ENCODE measurements around the gene SUPT5H. TPM values are rescaled to one million over a fixed set of nuclear protein-coding genes. Genes with fewer than 3 reads are reported as not detected.

The SUPT5H gene
- total RNA-seq, 4 donors from 2014 or later, result 41.7 to 87.4 (median 59.6) TPM

DNA sequence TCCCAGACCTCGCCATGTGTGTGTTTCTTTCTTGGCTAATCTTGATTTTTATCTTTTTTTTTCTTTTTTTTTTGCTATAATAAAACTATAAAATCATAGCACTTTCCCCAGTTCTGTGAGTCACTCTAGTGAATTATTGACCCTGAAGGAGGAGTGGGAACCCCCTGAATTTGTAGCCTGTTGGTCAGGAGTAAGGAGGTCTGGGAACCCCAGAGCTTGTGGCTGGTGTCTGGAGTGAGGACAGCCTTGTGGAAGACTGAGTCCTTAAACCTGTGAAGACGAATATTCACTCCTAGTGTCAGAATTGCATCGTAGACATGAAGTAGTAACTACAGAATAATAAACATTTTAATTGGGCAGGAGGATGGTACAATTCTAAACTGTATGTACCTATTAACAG is 79.8 kb downstream of the SUPT5H start:
- TF ChIP-seq, protein P1, sequence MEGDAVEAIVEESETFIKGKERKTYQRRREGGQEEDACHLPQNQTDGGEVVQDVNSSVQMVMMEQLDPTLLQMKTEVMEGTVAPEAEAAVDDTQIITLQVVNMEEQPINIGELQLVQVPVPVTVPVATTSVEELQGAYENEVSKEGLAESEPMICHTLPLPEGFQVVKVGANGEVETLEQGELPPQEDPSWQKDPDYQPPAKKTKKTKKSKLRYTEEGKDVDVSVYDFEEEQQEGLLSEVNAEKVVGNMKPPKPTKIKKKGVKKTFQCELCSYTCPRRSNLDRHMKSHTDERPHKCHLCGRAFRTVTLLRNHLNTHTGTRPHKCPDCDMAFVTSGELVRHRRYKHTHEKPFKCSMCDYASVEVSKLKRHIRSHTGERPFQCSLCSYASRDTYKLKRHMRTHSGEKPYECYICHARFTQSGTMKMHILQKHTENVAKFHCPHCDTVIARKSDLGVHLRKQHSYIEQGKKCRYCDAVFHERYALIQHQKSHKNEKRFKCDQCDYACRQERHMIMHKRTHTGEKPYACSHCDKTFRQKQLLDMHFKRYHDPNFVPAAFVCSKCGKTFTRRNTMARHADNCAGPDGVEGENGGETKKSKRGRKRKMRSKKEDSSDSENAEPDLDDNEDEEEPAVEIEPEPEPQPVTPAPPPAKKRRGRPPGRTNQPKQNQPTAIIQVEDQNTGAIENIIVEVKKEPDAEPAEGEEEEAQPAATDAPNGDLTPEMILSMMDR (IDR thresholded peaks at IDR 0.05; ENCODE audit: low read depth), result no peak

Small RNA genes lying within 50 kb of the gene (small RNA-seq; reads per million reads assigned to genes)
- not detected for gene MIR4530

Other genes starting within 250 kb of the SUPT5H start
- not detected for gene NCCRP1, start 248.6 kb upstream of the SUPT5H start, total RNA-seq
- gene SYCN, start 241.3 kb upstream of the SUPT5H start, total RNA-seq, result not detected
- not detected for gene IFNL3, start 200.6 kb upstream of the SUPT5H start, total RNA-seq
- gene IFNL4, start 196.7 kb upstream of the SUPT5H start, total RNA-seq, result not detected
- gene IFNL2, start 177.2 kb upstream of the SUPT5H start, total RNA-seq, result not detected
- not detected for gene IFNL1, start 149.2 kb upstream of the SUPT5H start, total RNA-seq
- gene LRFN1, start 124.7 kb upstream of the SUPT5H start, total RNA-seq, result 1 to 10 TPM in 1 of 4 donors, under 1 TPM in 3; 0.33 to 1.0 (median 0.82) TPM
- 10 to 100 TPM; 33.9 to 75.1 (median 43.2) TPM for gene GMFG, start 109.5 kb upstream of the SUPT5H start, total RNA-seq
- gene SAMD4B, start 103.2 kb upstream of the SUPT5H start, total RNA-seq, result 10 to 100 TPM; 45.9 to 83.8 (median 49.4) TPM
- 10 to 100 TPM; 24.3 to 32.4 (median 30.2) TPM for gene PAF1, start 54.5 kb upstream of the SUPT5H start, total RNA-seq
- gene MED29, start 54.2 kb upstream of the SUPT5H start, total RNA-seq, result 10 to 100 TPM; 23.1 to 28.9 (median 26.4) TPM
- gene ZFP36, start 38.7 kb upstream of the SUPT5H start, total RNA-seq, result 100 to 1,000 TPM in 2 of 4 donors, 10 to 100 TPM in 2; 76.9 to 156 (median 95.5) TPM
- gene PLEKHG2, start 32.9 kb upstream of the SUPT5H start, total RNA-seq, result 10 to 100 TPM in 2 of 4 donors, 1 to 10 TPM in 2; 7.9 to 19.4 (median 10.0) TPM
- gene RPS16, start 9.6 kb upstream of the SUPT5H start, total RNA-seq, result 1,000 to 10,000 TPM; 1,086 to 2,005 (median 1,454) TPM
- gene TIMM50, start 35.3 kb downstream of the SUPT5H start, total RNA-seq, result 10 to 100 TPM; 31.9 to 50.1 (median 38.6) TPM
- not detected for gene DLL3, start 53.4 kb downstream of the SUPT5H start, total RNA-seq
- gene SELENOV, start 69.6 kb downstream of the SUPT5H start, total RNA-seq, result not detected
- 1 to 10 TPM in 3 of 4 donors, under 1 TPM in 1; 0.65 to 3.3 (median 2.1) TPM for gene EID2B, start 87.3 kb downstream of the SUPT5H start, total RNA-seq
- gene EID2, start 94.6 kb downstream of the SUPT5H start, total RNA-seq, result 10 to 100 TPM in 2 of 4 donors, 1 to 10 TPM in 2; 5.9 to 13.4 (median 9.0) TPM
- gene LGALS13, start 156.9 kb downstream of the SUPT5H start, total RNA-seq, result not detected
- gene LGALS16, start 210.3 kb downstream of the SUPT5H start, total RNA-seq, result not detected